K562 (cell line): ENCODE results near the gene SIRT4. TPM values are rescaled to one million over a fixed set of nuclear protein-coding genes. Genes with fewer than 3 reads are reported as not detected.
A peak's percentile ranks its signal among the peaks of the same experiment; 100 is the strongest.

ENCODE experiments used
- ARNT ChIP-seq, 2 experiments: fragments of 450-650 bp; IDR thresholded peaks; 2 replicates each; pipeline ENCODE4 v1.6.1; 2016; ENCODE audit warnings: mild to moderate bottlenecking in 1 of 2
- CREB1 ChIP-seq, 2 experiments: sonication (generic) in 1 of 2; formaldehyde crosslinking in 1 of 2; IDR thresholded peaks; 2 replicates each; pipeline versions ENCODE4 v1.6.1 to v1.8.0; 2012 to 2022; ENCODE audit warnings: inconsistent platforms in 1 of 2, mild to moderate bottlenecking in 1 of 2, missing genetic modification reagents in 1 of 2, moderate library complexity in 1 of 2
- CUX1 ChIP-seq: fragments of 200-800 bp; sonication (Bioruptor generic); IDR thresholded peaks from 2 replicates; pipeline ENCODE4 v1.6.1; 2016; ENCODE audit warnings: missing genetic modification characterization, missing compliant biosample characterization
- ETV6 ChIP-seq, 3 experiments: fragments of 150-350 bp in 1 of 3; sonication (generic) in 1 of 3; formaldehyde crosslinking in 1 of 3; IDR thresholded peaks; 2 replicates each; pipeline versions ENCODE4 v1.6.1 to v1.8.0; 2014 to 2022; ENCODE audit warnings: borderline replicate concordance in 2 of 3, low read depth in 2 of 3, antibody characterized with exemption in 1 of 3, low read length in 1 of 3, mild to moderate bottlenecking in 1 of 3, missing genetic modification reagents in 1 of 3
- FOXA3 ChIP-seq, 2 experiments: fragments of 450-650 bp in 1 of 2; sonication (generic) in 1 of 2; formaldehyde crosslinking; IDR thresholded peaks in 1 of 2; conservative IDR thresholded peaks in 1 of 2; 2 replicates each; pipeline versions ENCODE4 v1.4.0 to v1.8.0; 2020 to 2022; ENCODE audit warnings: mild to moderate bottlenecking in 2 of 2, missing genetic modification reagents in 1 of 2
- HDAC6 ChIP-seq: IDR thresholded peaks from 2 replicates; pipeline ENCODE4 v1.6.1; 2012; ENCODE audit warnings: low read depth, mild to moderate bottlenecking, control low read depth, inconsistent platforms, low read length, moderate library complexity
- KLF1 ChIP-seq: fragments of 450-650 bp; IDR thresholded peaks from 2 replicates; pipeline ENCODE4 v1.6.1; 2016; ENCODE audit warnings: missing genetic modification characterization, missing compliant biosample characterization
- MECOM ChIP-seq: fragments of 250-450 bp; sonication (Bioruptor Pico); IDR thresholded peaks from 2 replicates; pipeline ENCODE4 v1.8.0; 2022; ENCODE audit warnings: inconsistent platforms
- MITF ChIP-seq: IDR thresholded peaks from 2 replicates; pipeline ENCODE4 v1.6.1; 2014; ENCODE audit warnings: antibody characterized with exemption
- MXD1 ChIP-seq: fragments of 250-450 bp; sonication (Bioruptor Pico); IDR thresholded peaks from 2 replicates; pipeline ENCODE4 v1.8.0; 2021; ENCODE audit warnings: borderline replicate concordance, mild to moderate bottlenecking, moderate library complexity; ENCODE audit not compliant: poor library complexity, severe bottlenecking
- RBM34 ChIP-seq: fragments of 200-400 bp; formaldehyde crosslinking; IDR thresholded peaks from 2 replicates; pipeline ENCODE4 v1.6.1; 2018; ENCODE audit warnings: low read length, borderline replicate concordance; ENCODE audit not compliant: insufficient read depth
- SETDB1 ChIP-seq: IDR thresholded peaks from one replicate; pipeline ENCODE4 v1.6.1; 2012; ENCODE audit warnings: low read length, control low read depth, inconsistent platforms
- ZNF511 ChIP-seq: sonication (generic); formaldehyde crosslinking; IDR thresholded peaks from 2 replicates; pipeline ENCODE4 v1.8.0; 2022; ENCODE audit warnings: mild to moderate bottlenecking, missing genetic modification reagents
- polyA plus RNA-seq, 8 experiments: library from polyadenylated mRNA; depleted of rRNA in 4 of 8; stranded (reverse) in 5 of 8; unstranded in 3 of 8; fragments of >200 nt; fragmentation: Nextera tagmentation in 2 of 8; fragmentation: Illumina TruSeq in 1 of 8; extraction: Ambion mirVana in 2 of 8; extraction: Trizol in 1 of 8; gene quantifications; 2 replicates each; pipeline versions ENCODE4 v1.2.1 to v1.2.3, GENCODE V29; 2011 to 2014; ENCODE audit warnings: inconsistent platforms in 1 of 8, missing spikeins in 1 of 8
- total RNA-seq, 7 experiments: library from RNA; depleted of rRNA in 6 of 7; stranded (reverse); fragments of >200 nt in 6 of 7; fragmentation: Illumina TruSeq in 2 of 7; extraction: Trizol in 2 of 7; gene quantifications; 2 replicates each; pipeline versions ENCODE4 v1.2.1 to v1.2.3, GENCODE V29; 2011 to 2021; ENCODE audit warnings: low replicate concordance in 1 of 7
- TF ChIP-seq, protein P1 (sequence below), 2 experiments: fragments of 200-800 bp in 1 of 2; sonication (Bioruptor generic) in 1 of 2; sonication (generic) in 1 of 2; formaldehyde crosslinking in 1 of 2; IDR thresholded peaks in 1 of 2; conservative IDR thresholded peaks in 1 of 2; 2 replicates each; pipeline versions ENCODE4 v1.5.0 to v1.6.1; 2016 to 2020; ENCODE audit warnings: missing compliant biosample characterization in 1 of 2, missing genetic modification characterization in 1 of 2, missing genetic modification reagents in 1 of 2

SIRT4 gene
- total and polyA plus RNA-seq, 9 of the 15 experiments (the other 6 are each of a cell fraction or from before 2014, with no cell fraction given) = 0.86 to 5.2 (median 2.4) TPM

- TF ChIP-seq, protein P1, sequence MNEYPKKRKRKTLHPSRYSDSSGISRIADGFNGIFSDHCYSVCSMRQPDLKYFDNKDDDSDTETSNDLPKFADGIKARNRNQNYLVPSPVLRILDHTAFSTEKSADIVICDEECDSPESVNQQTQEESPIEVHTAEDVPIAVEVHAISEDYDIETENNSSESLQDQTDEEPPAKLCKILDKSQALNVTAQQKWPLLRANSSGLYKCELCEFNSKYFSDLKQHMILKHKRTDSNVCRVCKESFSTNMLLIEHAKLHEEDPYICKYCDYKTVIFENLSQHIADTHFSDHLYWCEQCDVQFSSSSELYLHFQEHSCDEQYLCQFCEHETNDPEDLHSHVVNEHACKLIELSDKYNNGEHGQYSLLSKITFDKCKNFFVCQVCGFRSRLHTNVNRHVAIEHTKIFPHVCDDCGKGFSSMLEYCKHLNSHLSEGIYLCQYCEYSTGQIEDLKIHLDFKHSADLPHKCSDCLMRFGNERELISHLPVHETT (CRISPR knock-in tag; conservative IDR thresholded peaks at IDR 0.05 in 1 of 2, IDR thresholded peaks at IDR 0.05 in 1 of 2) = peak in 1 of 2 experiments; percentile 54; a peak in 2 of 4 replicates
- peak; percentile 98 for TF ChIP-seq CUX1 (CRISPR knock-in tag)
- TF ChIP-seq FOXA3 (CRISPR knock-in tag; conservative IDR thresholded peaks at IDR 0.05 in 1 of 2, IDR thresholded peaks at IDR 0.05 in 1 of 2) = peak in 1 of 2 experiments; percentile 75; a peak in 2 of 4 replicates
- TF ChIP-seq ZNF511 (CRISPR knock-in tag) = peak; percentile 28; the same call in 1 of the 2 replicates
- TF ChIP-seq ARNT (IDR thresholded peaks at IDR 0.05) = peak in 1 of 2 experiments; percentile 87; a peak in 2 of 4 replicates
- peak; percentile 57; the same call in 1 of the 2 replicates for TF ChIP-seq CREB1 (IDR thresholded peaks at IDR 0.05)
- no peak for TF ChIP-seq CREB1 (CRISPR knock-in tag; IDR thresholded peaks at IDR 0.05)
- peak; percentile 45; the same call in 1 of the 2 replicates for TF ChIP-seq HDAC6
- no peak for TF ChIP-seq RBM34
- 0 out of 4 replicates have a peak, but pooled peaks of 1 of the 2 experiments have one; percentile 41 for TF ChIP-seq ETV6 (IDR thresholded peaks at IDR 0.05; ENCODE audit: borderline replicate concordance in 1 of 2, low read depth in 2 of 2, low read length in 1 of 2)
- TF ChIP-seq ETV6 (CRISPR knock-in tag; IDR thresholded peaks at IDR 0.05; ENCODE audit: borderline replicate concordance) = no peak
- TF ChIP-seq MITF = no peak
- TF ChIP-seq SETDB1 = no peak
- peak; percentile 41; the same call in 1 of the 2 replicates for TF ChIP-seq KLF1 (tag)
- no peak for TF ChIP-seq MECOM
- no peak for TF ChIP-seq MXD1 (CRISPR knock-in tag)
Observed at GRCh38 chr12:120292661-120293531, 9.2 kb upstream of the SIRT4 start, which contains the start of gene RNU4-1 (continued).
